CD14-positive monocyte (primary cell): ENCODE measurements around the gene CAMKK1. TPM values are rescaled to one million over a fixed set of nuclear protein-coding genes. Genes with fewer than 3 reads are reported as not detected.

Experiments used
- DNase-seq, 3 donors: peaks; one replicate each; pipeline ENCODE4 v3.0.0-alpha.2; 2011 to 2022
- H2AFZ ChIP-seq: 2 replicates; pipeline ENCODE4 v1.6.0; 2012; ENCODE audit warnings: mild to moderate bottlenecking, low read depth, low read length, inconsistent platforms; ENCODE audit not compliant: insufficient read depth, poor library complexity, severe bottlenecking
- H3K27ac ChIP-seq, 2 donors: 1 replicate in 1 of 2; 2 replicates in 1 of 2; pipeline ENCODE4 v1.5.1; 2012 to 2013; ENCODE audit warnings: low read length in 2 of 2, control low read depth in 1 of 2, inconsistent platforms in 1 of 2, low read depth in 1 of 2, mild to moderate bottlenecking in 1 of 2
- H3K27me3 ChIP-seq, 2 donors: one replicate each; pipeline versions ENCODE4 v1.6.0 to v1.6.1; 2011 to 2013; ENCODE audit warnings: low read length in 2 of 2; ENCODE audit not compliant: control insufficient read depth in 2 of 2, insufficient read depth in 2 of 2
- H3K36me3 ChIP-seq, 2 donors: replicated peaks in 1 of 2; 1 replicate in 1 of 2; 2 replicates in 1 of 2; pipeline versions ENCODE4 v1.5.1 to v1.6.1; 2012 to 2013; ENCODE audit warnings: low read length in 2 of 2, control low read depth in 1 of 2, inconsistent platforms in 1 of 2, mild to moderate bottlenecking in 1 of 2; ENCODE audit not compliant: insufficient read depth in 2 of 2, control insufficient read depth in 1 of 2
- H3K4me1 ChIP-seq, 2 donors: 1 replicate in 1 of 2; 2 replicates in 1 of 2; pipeline versions ENCODE4 v1.5.1 to v1.6.1; 2012 to 2013; ENCODE audit warnings: low read length in 2 of 2, control low read depth in 1 of 2, inconsistent platforms in 1 of 2, mild to moderate bottlenecking in 1 of 2, moderate library complexity in 1 of 2; ENCODE audit not compliant: insufficient read depth in 2 of 2, control insufficient read depth in 1 of 2
- H3K4me2 ChIP-seq: replicated peaks from 2 replicates; pipeline ENCODE3; 2012; ENCODE audit warnings: low read length, moderate library complexity, mild to moderate bottlenecking; ENCODE audit not compliant: poor library complexity, severe bottlenecking; ENCODE audit errors: extremely low read depth
- H3K4me3 ChIP-seq, 3 experiments: fragments of 200-600 bp in 1 of 3; sonication (generic) in 1 of 3; replicated peaks in 1 of 3; 1 replicate in 2 of 3; 2 replicates in 1 of 3; pipeline ENCODE4 v1.5.1; 2011 to 2013; ENCODE audit warnings: low read length in 3 of 3, mild to moderate bottlenecking in 3 of 3, control low read depth in 2 of 3, low read depth in 2 of 3, inconsistent platforms in 1 of 3, moderate library complexity in 1 of 3
- H3K79me2 ChIP-seq: 2 replicates; pipeline ENCODE4 v1.6.0; 2012; ENCODE audit warnings: mild to moderate bottlenecking, control low read depth, inconsistent platforms, low read length, moderate library complexity; ENCODE audit not compliant: insufficient read depth
- H3K9ac ChIP-seq: 2 replicates; pipeline ENCODE4 v1.6.0; 2017; ENCODE audit warnings: low read length, mild to moderate bottlenecking; ENCODE audit not compliant: insufficient read depth, poor library complexity, severe bottlenecking
- H3K9me3 ChIP-seq, 2 donors: replicated peaks in 1 of 2; 1 replicate in 1 of 2; 2 replicates in 1 of 2; pipeline versions ENCODE4 v1.5.1 to v1.6.1; 2012 to 2013; ENCODE audit warnings: low read length in 2 of 2, control low read depth in 1 of 2; ENCODE audit not compliant: control insufficient read depth in 1 of 2, insufficient read depth in 1 of 2
- H4K20me1 ChIP-seq: 2 replicates; pipeline ENCODE4 v1.6.0; 2012; ENCODE audit warnings: mild to moderate bottlenecking, low read length, control low read depth, moderate library complexity; ENCODE audit not compliant: insufficient read depth
- H3K27ac Mint-ChIP-seq, 7 donors: one replicate each; pipeline ENCODE4 v1.8.0; 2020; ENCODE audit warnings: mild to moderate bottlenecking in 7 of 7, mixed read lengths in 7 of 7, moderate library complexity in 6 of 7, inconsistent platforms in 2 of 7
- H3K27me3 Mint-ChIP-seq, 3 donors: one replicate each; pipeline ENCODE4 v1.8.0; 2021 to 2022; ENCODE audit warnings: low read depth in 3 of 3, mild to moderate bottlenecking in 3 of 3, mixed read lengths in 3 of 3, moderate library complexity in 3 of 3, inconsistent platforms in 1 of 3
- H3K36me3 Mint-ChIP-seq, 2 donors: one replicate each; pipeline ENCODE4 v1.8.0; 2020; ENCODE audit warnings: mixed read lengths in 2 of 2, inconsistent platforms in 1 of 2, mild to moderate bottlenecking in 1 of 2
- H3K4me1 Mint-ChIP-seq: one replicate; pipeline ENCODE4 v1.8.0; 2020; ENCODE audit warnings: mild to moderate bottlenecking, mixed read lengths
- H3K4me3 Mint-ChIP-seq, 2 donors: one replicate each; pipeline ENCODE4 v1.8.0; 2020; ENCODE audit warnings: mild to moderate bottlenecking in 2 of 2, mixed read lengths in 2 of 2, moderate library complexity in 1 of 2
- H3K9me3 Mint-ChIP-seq, 7 donors: one replicate each; pipeline ENCODE4 v1.8.0; 2020 to 2022; ENCODE audit warnings: mixed read lengths in 7 of 7, mild to moderate bottlenecking in 6 of 7, moderate library complexity in 6 of 7, inconsistent platforms in 2 of 7
- WGBS: methylation state at CpG from one replicate; pipeline ENCODE4 v1.1.5; 2013; ENCODE audit warnings: missing lambda C conversion rate; ENCODE audit not compliant: insufficient coverage; 5-methylcytosine and 5-hydroxymethylcytosine counted together
- intact Hi-C, 2 donors: fragments of 100-400 bp; cut with micrococcal nuclease; formaldehyde crosslinking; loops; one replicate each; pipeline versions ENCODE4 v1.15.0 to v1.15.1; 2023
- polyA plus RNA-seq, 3 donors: library from polyadenylated mRNA; depleted of rRNA in 1 of 3; unstranded in 2 of 3; stranded (reverse) in 1 of 3; fragments of 300-500 nt in 2 of 3; fragments of >200 nt in 1 of 3; fragmentation: Illumina TruSeq in 2 of 3; gene quantifications; 1 replicate in 2 of 3; 2 replicates in 1 of 3; pipeline ENCODE4 v1.2.3, GENCODE V29; 2012 to 2021
- TF ChIP-seq, protein P1 (sequence below): fragments of 200-600 bp; IDR thresholded peaks from one replicate; pipeline ENCODE4 v1.8.0; 2022; ENCODE audit warnings: antibody characterized with exemption, mild to moderate bottlenecking

Gene CAMKK1
- polyA plus RNA-seq, 3 donors: 0.74 to 24.1 (median 1.5) TPM

DNA sequence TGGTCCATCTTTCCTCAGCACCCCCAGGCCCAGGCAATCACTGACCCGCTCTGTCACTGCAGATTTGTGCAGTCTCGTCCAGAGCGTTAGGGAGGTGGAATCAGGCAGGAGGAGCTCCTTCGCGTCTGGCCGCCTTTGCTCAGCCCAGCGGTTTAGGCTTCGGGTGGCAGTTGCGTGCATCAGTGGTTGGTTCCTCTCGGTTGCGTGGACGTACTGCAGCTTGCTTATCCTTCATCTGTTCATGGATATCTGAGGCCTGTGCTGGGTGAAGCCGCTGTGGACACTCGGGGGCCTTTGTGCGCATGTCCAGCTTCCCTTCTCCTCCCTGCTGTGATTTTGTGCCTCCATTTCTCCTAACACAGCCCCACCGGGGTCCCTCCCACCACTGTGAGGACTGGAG is 28.2 kb upstream of the CAMKK1 start:
- peaks cover 11% of the 10 kb centered on the region for H3K79me2 ChIP-seq
- H3K27me3 ChIP-seq: no peaks in the 10 kb centered on the region
- H3K36me3 ChIP-seq: peaks cover 12 to 22% of the 10 kb centered on the region in 2 donors
- Mint-ChIP-seq H3K4me1 (peaks cover 17% of the 10 kb centered on the region), H3K27me3 (peaks cover 0 to 5% (median 3%) of the 10 kb centered on the region in 3 donors), H3K36me3 (peaks cover 22 to 25% of the 10 kb centered on the region in 2 donors), H3K4me3 (no peak overlapping the region), H3K27ac (no peak overlapping the region), H3K9me3 (peaks cover 0 to 2% (median 0%) of the 10 kb centered on the region in 7 donors)
- no peak overlapping the region for H2AFZ ChIP-seq
- TF ChIP-seq, protein P1, sequence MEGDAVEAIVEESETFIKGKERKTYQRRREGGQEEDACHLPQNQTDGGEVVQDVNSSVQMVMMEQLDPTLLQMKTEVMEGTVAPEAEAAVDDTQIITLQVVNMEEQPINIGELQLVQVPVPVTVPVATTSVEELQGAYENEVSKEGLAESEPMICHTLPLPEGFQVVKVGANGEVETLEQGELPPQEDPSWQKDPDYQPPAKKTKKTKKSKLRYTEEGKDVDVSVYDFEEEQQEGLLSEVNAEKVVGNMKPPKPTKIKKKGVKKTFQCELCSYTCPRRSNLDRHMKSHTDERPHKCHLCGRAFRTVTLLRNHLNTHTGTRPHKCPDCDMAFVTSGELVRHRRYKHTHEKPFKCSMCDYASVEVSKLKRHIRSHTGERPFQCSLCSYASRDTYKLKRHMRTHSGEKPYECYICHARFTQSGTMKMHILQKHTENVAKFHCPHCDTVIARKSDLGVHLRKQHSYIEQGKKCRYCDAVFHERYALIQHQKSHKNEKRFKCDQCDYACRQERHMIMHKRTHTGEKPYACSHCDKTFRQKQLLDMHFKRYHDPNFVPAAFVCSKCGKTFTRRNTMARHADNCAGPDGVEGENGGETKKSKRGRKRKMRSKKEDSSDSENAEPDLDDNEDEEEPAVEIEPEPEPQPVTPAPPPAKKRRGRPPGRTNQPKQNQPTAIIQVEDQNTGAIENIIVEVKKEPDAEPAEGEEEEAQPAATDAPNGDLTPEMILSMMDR: no peak
- H3K9ac ChIP-seq: no peak overlapping the region
- 61% methylated on average over 13 of the region's 16 CpGs for WGBS
- peaks cover 25 to 26% of the 10 kb centered on the region in 2 donors for H3K4me1 ChIP-seq
- intact Hi-C loops: no loop called here
- H4K20me1 ChIP-seq: no peaks in the 10 kb centered on the region
- no peak overlapping the region for H3K4me3 ChIP-seq
- H3K9me3 ChIP-seq: no peaks in the 10 kb centered on the region
- no peak overlapping the region for H3K4me2 ChIP-seq
- H3K27ac ChIP-seq: no peak overlapping the region
- DNase-seq: no peak

- TF ChIP-seq, protein P1: no peak
- DNase-seq: no peak
- H3K4me3 ChIP-seq: no peak overlapping the region
- Mint-ChIP-seq H3K4me1 (peaks cover 32% of the 10 kb centered on the region), H3K27ac (no peak overlapping the region), H3K27me3 (peaks cover 0 to 5% (median 3%) of the 10 kb centered on the region in 3 donors), H3K9me3 (peaks cover 0 to 2% (median 0%) of the 10 kb centered on the region in 7 donors), H3K36me3 (peaks cover 7 to 9% of the 10 kb centered on the region in 2 donors), H3K4me3 (no peak overlapping the region)
- intact Hi-C loops: loop anchor here (5.0 to 10.0 kb wide), 2 partner anchors 43 to 54 kb away; partner anchors contain the start of gene ATP2A3 (in 1 of the 2)
- WGBS: 82% methylated on average over 19 of the region's 22 CpGs
- H3K79me2 ChIP-seq: peaks cover 30% of the 10 kb centered on the region
- no peaks in the 10 kb centered on the region for H3K9me3 ChIP-seq
- H4K20me1 ChIP-seq: peaks cover 17% of the 10 kb centered on the region
- peaks cover 43 to 44% of the 10 kb centered on the region in 2 donors for H3K4me1 ChIP-seq
- no peaks in the 10 kb centered on the region for H3K27me3 ChIP-seq
- H2AFZ ChIP-seq: no peak overlapping the region
- H3K4me2 ChIP-seq: no peak overlapping the region
- peaks cover 4 to 7% of the 10 kb centered on the region in 2 donors for H3K36me3 ChIP-seq
- no peak overlapping the region for H3K9ac ChIP-seq
- no peak overlapping the region for H3K27ac ChIP-seq
These were observed 26.3 kb upstream of the CAMKK1 start for GRCh38 chr17:3919123-3919624.
